Measurements from ENCODE around the gene BIRC6.

DNA sequence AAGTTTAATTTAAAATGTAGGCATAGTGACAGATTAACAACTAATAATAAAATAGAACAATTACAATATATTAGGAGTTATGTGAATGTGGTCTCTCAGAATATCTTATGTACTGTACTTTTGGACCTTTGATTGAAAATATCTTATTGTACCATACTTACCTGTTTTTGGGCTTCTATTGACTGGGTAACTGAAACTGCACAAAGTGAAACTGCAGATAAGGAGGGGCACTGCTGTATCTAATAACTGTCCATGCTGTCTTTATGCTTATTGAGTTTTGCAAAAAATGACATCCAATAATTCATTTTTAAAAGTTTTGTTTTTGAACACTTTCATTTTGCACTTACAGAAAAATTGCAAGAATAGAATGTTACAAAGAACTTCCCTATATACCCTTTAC, 19.9 kb downstream of the BIRC6 start:
- TF ChIP-seq CTCF (IDR thresholded peaks at IDR 0.05) (no peak), POLR2A (IDR thresholded peaks at IDR 0.05) (no peak)

Measured in adrenal gland (tissue), 5 donors.